ENCODE results near the gene SNPH. TPM values are rescaled to one million over a fixed set of nuclear protein-coding genes. Genes with fewer than 3 reads are reported as not detected.

Gene SNPH
- total and polyA plus RNA-seq, 2 of the 4 experiments (the other 2 are of a cell fraction) = 3.1 to 4.5 TPM

DNA sequence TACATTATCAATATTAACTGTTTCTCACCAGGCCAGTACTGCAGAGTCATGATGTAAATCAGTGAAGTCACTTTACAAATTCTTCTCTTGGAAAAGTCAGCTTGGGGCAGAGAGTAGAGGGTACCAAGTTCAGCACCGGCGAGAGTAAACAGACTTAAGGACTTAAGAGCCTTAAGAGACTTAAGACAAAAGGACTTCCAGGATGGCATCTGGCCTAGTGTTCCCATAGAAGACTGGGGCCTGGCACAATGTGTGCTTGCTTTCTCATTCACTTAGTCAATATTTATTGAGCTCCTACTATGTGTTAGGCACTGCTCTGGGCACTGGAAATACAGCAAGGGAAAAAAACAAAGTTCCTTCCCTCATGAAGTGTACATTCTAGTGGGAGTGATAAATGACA is 1.4 kb upstream of the SNPH start:
- DNase-seq (no peak), ATAC-seq (ENCODE audit: low read depth) (no peak)
- Histone ChIP-seq H4K91ac (ENCODE audit: insufficient read depth, low read depth, low read length) (no peak overlapping the region), H3K27ac (ENCODE audit: insufficient read depth, low read length) (no peak overlapping the region), H2AFZ (replicated peaks; ENCODE audit: low read length, poor library complexity) (no peak overlapping the region), H3K79me1 (ENCODE audit: low read depth in 1 of 2, low read length in 2 of 2) (peaks cover 21 to 25% of the 10 kb centered on the region in 2 experiments), H3K4me2 (ENCODE audit: low read depth, low read length) (no peak overlapping the region), H3K18ac (ENCODE audit: low read depth, low read length) (no peak overlapping the region), H3K4me1 (ENCODE audit: control insufficient read depth, insufficient read depth, low read length) (peaks cover 6% of the 10 kb centered on the region; the same call in 1 of the 2 replicates), H3K23ac (ENCODE audit: low read depth, low read length) (no peak overlapping the region), H2AK5ac (ENCODE audit: low read depth, low read length) (no peak overlapping the region), H2BK20ac (ENCODE audit: low read depth, low read length) (no peak overlapping the region), H4K5ac (ENCODE audit: low read depth, low read length) (peak overlapping the region; percentile 55), H3K36me3 (ENCODE audit: control insufficient read depth, insufficient read depth, low read length) (peaks cover 2% of the 10 kb centered on the region; the same call in 1 of the 2 replicates), H3K56ac (ENCODE audit: extremely low read depth, insufficient read depth, low read length) (no peak overlapping the region), H3K4ac (ENCODE audit: low read depth, low read length) (no peak overlapping the region), H4K8ac (ENCODE audit: low read depth in 2 of 2, low read length in 2 of 2) (no peak overlapping the region; a peak in 1 of 4 replicates), H3K27me3 (ENCODE audit: control insufficient read depth, insufficient read depth, low read length) (peaks cover 2% of the 10 kb centered on the region; the same call in 1 of the 2 replicates), H3K14ac (replicated peaks; ENCODE audit: low read depth, low read length) (no peak overlapping the region), H2BK120ac (ENCODE audit: low read depth, low read length) (no peak overlapping the region), H3K9ac (ENCODE audit: low read depth, low read length) (no peak overlapping the region), H2AK9ac (replicated peaks; ENCODE audit: low read depth, low read length, poor library complexity) (no peak overlapping the region), H4K20me1 (ENCODE audit: insufficient read depth, low read length) (no peaks in the 10 kb centered on the region), H2BK15ac (ENCODE audit: low read depth, low read length) (no peak overlapping the region), H3K9me3 (ENCODE audit: control insufficient read depth, insufficient read depth, low read length) (no peaks in the 10 kb centered on the region), H2BK5ac (ENCODE audit: low read depth, low read length, poor library complexity, severe bottlenecking) (no peak overlapping the region), H3K4me3 (ENCODE audit: insufficient read depth, low read depth, low read length) (no peak overlapping the region), H3K9me1 (ENCODE audit: insufficient read depth, low read length) (peaks cover 15% of the 10 kb centered on the region; the same call in 1 of the 2 replicates)
- WGBS, 2 experiments (ENCODE audit: extremely low coverage in 2 of 2, insufficient read length in 1 of 2) = no CpG with 5 or more reads among the region's 2 CpGs
- TF ChIP-seq RAD21 (IDR thresholded peaks at IDR 0.05; ENCODE audit: low read length) (no peak), MAZ (IDR thresholded peaks at IDR 0.05; ENCODE audit: borderline replicate concordance, low read depth, low read length) (no peak), BHLHE40 (IDR thresholded peaks at IDR 0.05; ENCODE audit: low read depth, low read length) (no peak), RCOR1 (IDR thresholded peaks at IDR 0.05; ENCODE audit: insufficient replicate concordance, low read length) (no peak), MXI1 (IDR thresholded peaks at IDR 0.05; ENCODE audit: borderline replicate concordance, low read depth, low read length) (no peak), CHD1 (IDR thresholded peaks at IDR 0.05; ENCODE audit: low read depth, low read length) (no peak), RFX5 (IDR thresholded peaks at IDR 0.05; ENCODE audit: low read depth, low read length) (no peak), NFE2L2 (IDR thresholded peaks at IDR 0.05; ENCODE audit: low read depth, low read length) (no peak)
- TF ChIP-seq, protein P1, sequence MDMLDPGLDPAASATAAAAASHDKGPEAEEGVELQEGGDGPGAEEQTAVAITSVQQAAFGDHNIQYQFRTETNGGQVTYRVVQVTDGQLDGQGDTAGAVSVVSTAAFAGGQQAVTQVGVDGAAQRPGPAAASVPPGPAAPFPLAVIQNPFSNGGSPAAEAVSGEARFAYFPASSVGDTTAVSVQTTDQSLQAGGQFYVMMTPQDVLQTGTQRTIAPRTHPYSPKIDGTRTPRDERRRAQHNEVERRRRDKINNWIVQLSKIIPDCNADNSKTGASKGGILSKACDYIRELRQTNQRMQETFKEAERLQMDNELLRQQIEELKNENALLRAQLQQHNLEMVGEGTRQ (IDR thresholded peaks at IDR 0.05; ENCODE audit: low read depth, low read length) = no peak
- TF ChIP-seq, protein P2, sequence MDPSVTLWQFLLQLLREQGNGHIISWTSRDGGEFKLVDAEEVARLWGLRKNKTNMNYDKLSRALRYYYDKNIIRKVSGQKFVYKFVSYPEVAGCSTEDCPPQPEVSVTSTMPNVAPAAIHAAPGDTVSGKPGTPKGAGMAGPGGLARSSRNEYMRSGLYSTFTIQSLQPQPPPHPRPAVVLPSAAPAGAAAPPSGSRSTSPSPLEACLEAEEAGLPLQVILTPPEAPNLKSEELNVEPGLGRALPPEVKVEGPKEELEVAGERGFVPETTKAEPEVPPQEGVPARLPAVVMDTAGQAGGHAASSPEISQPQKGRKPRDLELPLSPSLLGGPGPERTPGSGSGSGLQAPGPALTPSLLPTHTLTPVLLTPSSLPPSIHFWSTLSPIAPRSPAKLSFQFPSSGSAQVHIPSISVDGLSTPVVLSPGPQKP (IDR thresholded peaks at IDR 0.05; ENCODE audit: borderline replicate concordance, low read depth, low read length) = no peak
- in situ Hi-C loops (cut with MboI; ENCODE audit: low sequenced_read_pairs) = no loop called here
- dilution Hi-C loops (cut with HindIII; ENCODE audit: low sequenced_read_pairs, unreplicated experiment) = no loop called here
- intact Hi-C loops (cut with micrococcal nuclease) = no loop called here
- POLR2A ChIA-PET (ENCODE audit: unreplicated experiment) = no interaction called here
- BruUV-seq (replicated peaks) = no TSS peak
- CTCF ChIA-PET = no interaction called here

Data from IMR-90 (cell line).